Stimulated activated CD8-positive, alpha-beta memory T cell treated with anti-CD3 and anti-CD28 coated beads, Interleukin-4, amount 100 ng/mL, for 1 hour (primary cell): ENCODE data around the gene ARPC2.

Experiments
- DNase-seq, 2 donors: peaks; one replicate each; pipeline ENCODE4 v3.0.0-alpha.2; 2020; ENCODE audit warnings: low read depth in 2 of 2, low spot score in 1 of 2

Gene ARPC2

DNA sequence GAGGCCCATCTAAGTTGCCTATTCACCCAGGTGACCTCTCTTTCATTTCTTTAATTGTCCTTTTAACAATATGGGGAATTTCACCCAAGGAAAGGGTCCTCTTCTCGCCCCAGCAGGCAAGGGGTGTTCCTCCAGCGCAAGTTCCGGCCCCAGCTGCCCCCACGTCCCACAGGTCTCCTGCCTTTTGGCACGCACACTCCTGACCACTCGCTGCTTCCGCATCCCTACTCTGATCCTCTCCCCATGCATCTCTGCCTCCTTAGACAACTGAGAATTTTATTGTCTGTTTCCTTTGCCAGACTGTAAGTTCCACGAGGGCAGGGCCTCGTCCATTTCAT is 684 bp upstream of the ARPC2 start:
- DNase-seq = no peak

DNA sequence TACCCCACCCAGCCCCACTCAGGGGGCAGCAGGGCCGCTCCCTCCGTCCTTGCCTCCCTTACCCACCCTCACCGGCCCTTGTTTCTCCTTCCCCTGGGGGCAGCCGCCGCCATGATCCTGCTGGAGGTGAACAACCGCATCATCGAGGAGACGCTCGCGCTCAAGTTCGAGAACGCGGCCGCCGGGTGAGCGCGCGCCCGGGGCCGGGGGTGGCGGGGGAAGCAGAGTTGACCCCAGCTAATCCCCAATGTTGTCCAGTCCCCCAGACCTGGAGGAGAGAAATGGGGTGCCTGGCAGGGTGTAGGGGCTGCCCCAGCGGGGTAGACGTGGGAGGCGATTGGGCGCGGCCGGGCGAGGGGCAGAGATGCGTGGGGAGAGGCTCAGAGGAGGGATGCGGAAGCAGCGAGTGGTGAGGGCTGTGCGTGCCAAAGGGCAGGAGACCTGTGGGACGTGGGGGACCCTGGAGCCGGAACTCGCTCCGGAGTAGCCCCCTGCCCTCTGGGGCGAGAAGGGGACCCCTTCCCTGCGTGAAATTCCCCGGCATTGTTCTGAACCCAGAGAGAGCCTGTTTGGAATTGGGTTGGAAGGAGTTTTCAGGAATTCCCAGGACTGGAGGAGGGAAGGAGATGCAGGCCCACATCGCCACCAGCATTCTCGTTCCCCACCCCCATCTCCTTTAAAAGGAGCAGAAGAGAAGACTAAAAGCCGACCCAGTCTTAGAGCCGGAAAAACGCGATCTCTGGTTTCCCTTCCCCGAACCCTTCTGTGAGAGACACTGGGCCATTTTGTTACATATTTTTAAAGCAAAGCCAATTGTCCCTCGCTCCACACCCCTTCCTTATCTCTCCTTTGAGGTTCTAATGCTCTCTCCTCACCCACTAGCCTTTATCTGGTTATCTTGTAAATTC is 625 bp downstream of the ARPC2 start:
- peak in 1 of 2 donors; percentile 46 for DNase-seq

DNA sequence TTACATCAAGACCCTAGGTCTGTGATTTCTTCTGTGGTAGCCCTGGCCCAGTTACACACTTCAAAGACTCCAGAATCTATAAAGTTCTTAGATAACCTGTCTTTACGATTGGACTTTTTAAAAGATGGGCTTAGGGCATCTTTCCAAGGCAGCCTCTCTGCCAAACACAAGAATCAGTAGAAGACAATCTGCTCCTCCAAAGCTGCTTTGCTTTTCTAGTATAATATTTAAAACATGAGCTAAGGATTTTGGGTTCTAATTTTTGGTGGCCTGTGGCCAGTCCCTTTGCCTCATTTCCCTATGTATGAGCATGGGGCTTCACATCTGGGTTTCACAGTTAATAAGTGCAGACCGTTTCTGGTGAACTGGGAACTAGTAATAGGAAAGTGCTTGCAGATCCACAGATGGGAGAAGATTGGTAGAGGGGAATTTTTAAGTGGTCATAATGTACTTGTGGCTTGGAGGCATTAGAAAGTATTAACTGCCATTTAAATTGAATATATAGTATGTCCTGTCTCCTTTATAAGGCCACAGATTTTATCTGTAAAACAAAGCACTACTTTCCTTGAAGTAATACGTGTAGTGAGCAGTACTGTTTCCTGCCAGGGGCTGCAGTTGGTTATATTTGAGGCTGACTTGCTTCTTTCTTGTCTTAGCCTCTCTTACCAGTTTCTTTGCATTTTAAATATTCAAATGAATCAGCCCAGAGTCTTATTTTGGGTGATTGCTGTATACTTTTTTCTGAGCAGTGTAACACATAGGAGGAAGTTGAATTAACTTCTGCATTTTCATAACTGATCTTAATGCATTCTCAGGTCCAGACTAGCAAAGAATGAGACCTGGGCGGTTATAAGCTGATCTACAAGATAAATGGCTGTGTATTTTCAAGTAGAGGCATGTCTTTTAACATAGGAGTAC is 1.5 kb downstream of the ARPC2 start:
- DNase-seq = no peak

DNA sequence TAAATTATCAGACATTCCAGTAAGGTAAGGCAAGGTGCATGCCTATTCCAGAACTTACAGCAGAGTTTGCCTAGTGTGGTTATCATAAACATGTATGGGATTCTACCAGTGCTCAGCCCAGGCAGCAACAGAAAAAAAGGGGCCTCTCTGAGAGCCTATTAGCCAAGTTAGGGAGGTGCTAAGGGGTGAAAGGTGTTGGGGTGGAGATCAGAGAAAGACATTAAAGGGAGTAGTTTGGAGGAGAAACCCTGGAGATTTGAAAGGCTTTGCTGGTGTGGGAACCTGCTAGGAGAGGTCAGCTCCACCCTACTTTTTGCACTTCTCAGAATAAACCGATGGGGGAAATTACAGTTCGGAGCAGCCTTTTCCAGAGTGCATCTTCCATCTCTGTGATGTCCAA is 2.9 kb downstream of the ARPC2 start:
- no peak for DNase-seq

DNA sequence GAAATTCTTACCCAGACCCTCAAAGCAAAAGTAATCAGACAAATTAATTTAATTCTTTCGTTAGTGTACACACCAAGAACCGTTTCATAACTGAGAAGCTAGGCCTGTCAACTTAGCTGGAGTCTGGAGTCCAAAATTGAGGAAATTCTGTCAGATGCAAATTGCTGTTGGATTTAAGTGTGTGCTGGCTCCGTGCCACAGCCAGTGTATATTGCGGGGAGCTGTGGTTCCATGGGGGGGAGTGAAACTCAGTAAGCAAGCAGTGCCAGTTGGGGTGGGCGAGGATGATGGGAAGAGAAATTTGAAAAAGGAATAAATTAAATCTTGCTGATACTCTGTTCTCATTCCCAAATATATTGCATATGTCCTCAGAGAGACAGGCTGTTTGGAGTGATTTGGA is 4.0 kb downstream of the ARPC2 start:
- no peak for DNase-seq

DNA sequence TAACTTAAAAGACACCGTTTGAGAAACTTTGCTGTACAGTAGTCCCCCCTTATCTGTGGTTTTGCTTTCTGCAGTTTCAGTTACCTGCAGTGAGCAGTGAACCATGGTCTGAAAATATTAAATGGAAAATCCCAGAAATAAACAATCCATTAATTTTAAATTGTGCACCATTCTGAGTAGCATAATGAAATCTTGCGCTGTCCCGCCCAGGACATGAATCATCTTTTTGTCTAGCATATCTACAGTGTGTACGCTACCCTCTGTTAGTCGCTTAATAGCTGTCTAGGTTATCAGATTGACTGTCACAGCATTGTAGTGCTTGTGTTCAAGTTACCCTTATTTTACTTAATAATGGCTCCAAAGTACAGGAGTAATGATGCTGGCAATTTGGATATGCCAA is 6.1 kb downstream of the ARPC2 start:
- no peak for DNase-seq

DNA sequence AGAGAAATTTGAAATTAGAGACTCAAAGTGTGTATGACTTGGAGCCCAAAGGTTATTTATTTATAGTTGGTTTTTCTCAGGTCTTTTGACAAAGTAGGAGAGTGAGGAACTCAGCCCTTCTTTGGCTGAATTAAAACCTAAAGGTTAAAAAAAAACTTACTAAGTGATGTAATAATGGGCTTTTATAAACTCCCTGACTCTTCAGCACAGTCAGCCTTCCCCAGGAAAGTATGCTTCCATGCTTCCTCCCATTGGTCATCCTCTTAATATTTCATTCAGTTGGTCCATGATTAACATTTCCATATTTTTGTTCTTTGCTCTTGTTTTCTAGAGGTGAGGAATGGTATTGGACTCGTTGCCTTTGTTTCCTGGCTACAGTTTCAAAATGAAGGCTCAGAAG is 7.2 kb downstream of the ARPC2 start:
- DNase-seq = no peak

DNA sequence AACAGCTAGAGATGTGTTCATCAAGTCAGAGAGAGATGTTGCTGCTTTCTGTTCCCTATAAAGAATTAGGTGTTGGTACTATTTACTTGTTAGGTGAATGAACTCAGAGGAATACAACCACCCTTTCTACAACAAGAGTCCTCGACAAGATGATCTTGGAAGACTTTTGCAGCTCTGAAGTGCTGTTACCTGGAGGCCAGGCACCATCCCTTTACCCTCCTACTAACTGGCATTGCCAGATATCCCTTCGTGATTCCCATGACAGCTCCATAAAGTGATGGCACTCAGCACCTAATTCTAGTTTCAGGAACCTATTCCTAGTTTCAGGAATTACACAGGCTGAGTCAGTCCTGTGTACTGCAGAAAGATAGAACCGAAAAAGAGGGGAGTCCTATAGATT is 9.9 kb downstream of the ARPC2 start:
- DNase-seq = no peak

DNA sequence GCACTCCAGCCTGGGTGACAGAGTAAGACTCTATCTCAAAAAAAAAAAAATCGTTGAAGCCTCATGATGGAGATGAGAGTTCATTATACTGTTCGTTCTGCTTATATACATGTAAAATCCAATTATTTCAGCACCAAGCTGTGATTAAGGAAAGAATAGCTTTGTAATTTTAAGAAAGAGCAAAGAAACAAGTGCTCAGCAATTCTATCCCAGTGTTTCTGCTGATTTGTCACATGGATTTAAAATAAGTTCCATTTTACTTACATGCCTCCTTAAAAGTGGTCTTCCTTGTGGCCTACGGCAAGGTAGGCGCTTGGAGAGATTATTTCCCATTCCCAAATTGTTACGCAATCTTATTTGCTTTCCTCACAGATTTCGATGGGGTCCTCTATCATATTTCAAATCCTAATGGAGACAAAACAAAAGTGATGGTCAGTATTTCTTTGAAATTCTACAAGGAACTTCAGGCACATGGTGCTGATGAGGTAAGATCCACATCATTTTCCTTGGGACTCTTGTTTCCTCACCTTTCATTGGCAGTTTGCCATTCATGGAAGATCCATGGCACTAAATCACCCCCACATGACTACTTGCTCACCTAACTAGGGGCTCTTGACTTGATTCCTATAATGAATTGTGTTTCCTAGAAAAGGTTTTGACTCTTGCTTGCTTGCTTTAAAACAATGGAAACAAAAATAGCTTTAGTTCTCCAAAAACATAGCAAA is 11.5 kb downstream of the ARPC2 start:
- DNase-seq = no peak

DNA sequence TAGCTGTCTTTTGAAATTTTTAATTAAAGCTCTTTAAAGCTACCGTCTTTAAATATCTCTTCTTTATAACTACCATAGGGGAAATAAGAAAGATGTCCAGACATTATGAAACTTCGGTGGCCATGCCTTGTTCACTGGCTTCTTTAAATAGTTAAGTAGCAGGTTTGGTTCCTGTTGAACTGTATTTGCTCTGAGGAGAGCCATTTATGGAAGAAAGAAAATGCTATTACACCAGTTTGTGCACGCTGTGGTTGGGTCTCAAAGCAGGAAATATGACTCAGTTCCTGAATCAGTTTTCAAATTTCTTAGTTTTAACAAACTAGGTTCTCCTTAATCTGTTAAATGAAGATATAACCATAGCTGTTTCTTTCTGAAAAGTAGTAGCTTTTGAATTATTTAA is 12.2 kb downstream of the ARPC2 start:
- peak in 1 of 2 donors; percentile 29 for DNase-seq

DNA sequence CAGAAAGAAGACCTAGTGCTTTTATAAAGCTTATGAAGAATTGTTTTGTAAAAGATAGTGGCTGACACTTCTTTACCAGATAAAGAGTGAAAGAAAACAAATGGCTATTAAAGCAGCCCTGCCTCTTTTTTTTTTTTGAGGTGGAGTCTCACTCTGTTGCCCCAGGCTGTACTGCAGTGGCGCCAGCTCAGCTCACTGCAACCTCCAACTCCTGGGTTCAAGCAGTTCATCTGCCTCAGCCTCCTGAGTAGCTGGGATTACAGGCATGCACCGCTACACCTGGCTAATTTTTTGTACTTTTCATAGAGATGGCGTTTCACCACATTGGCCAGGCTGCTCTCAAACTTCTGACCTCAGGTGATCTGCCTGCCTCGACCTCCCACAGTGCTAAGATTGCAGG is 12.9 kb downstream of the ARPC2 start:
- no peak for DNase-seq

DNA sequence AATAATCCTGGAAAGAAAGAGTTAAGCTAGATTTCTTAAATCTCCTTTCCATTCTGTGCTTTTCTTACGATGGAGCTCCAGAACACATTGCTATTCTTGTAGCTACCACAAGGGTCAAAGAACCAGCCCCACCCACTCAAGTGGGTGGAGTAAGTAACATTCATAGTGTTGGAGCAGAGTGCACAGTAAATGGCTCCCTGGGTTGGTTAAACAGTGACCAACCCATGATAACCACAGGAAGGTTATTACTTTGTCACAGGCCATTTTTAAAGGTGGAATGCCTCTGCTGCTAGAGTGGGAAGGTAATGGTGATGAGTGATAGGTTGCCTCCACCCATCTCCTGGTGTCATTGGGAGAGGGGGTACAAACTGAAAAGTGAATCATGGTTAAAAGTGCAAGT is 13.9 kb downstream of the ARPC2 start:
- DNase-seq = no peak

DNA sequence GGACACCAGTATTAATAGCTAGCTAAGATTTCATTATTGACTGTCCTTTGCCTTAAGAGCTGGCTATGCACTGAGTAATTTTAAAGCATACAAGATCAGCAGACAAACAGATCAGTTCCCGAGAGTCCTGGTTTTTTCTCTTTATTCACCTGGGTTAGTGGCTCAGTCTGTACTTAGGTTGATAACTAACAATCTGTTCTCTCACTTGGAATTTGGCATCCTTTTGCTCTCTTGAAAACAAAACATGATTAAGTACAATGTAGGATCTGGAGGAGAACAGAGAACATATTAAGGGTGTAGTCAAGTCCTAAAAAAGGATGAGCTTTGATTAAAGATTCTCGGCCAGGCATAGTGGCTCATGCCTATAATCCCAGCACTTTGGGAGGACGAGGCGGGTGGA is 16.6 kb downstream of the ARPC2 start:
- no peak for DNase-seq

DNA sequence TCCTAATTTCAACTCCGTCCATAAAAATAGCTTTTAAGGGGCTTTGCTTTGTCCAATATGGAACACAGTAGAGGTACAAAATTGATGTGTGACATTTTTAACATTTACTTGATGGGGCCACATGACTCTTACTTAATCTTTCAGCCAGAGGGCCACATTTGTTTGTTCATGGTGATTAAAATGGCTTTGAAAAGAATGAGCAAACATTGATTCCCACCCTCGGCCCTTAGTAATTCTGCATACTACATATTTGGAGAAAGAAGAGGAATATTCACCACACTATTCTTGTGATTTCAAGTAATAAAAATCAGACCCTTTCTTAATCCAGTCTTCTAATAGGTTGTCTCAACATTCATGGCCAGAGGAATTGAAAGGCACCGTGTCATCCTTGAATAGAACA is 17.5 kb downstream of the ARPC2 start:
- no peak for DNase-seq

DNA sequence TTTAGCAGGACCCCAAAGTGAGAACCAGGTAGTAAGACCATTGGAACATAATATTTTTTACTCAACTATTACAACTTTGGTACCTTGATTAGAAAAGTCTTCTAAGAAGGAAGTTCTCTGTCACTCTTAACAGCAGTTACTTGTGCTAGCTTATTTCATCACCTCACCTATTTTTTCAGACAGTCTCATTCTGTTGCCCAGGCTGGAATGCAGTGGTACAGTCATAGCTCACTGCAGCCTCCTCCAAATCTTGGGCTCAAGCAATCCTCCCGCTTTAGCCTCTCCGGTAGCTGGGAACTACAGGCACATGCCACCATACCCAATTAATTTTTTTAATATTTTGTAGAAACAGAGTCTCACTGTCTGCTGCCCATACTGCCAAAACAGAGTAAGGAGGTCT is 18.0 kb downstream of the ARPC2 start:
- DNase-seq = no peak

DNA sequence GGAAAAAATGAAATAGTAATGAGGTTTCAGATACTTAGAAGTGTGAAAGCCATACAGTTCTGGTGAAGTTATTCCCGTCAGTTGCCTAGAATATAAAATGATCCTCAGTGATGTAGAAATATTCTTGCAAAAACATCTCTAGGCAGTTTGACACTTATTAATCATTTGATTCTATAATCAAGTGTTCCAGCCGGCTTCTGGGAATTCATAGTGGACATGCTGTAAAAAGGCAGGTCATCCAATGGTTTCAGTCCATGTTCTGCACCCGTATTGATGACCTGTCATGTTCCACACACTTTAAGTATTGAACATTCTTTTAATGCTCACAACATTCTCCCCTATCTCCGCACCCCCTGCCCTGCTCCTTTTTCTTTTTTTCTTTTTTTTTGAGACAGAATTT is 19.8 kb downstream of the ARPC2 start:
- no peak for DNase-seq

DNA sequence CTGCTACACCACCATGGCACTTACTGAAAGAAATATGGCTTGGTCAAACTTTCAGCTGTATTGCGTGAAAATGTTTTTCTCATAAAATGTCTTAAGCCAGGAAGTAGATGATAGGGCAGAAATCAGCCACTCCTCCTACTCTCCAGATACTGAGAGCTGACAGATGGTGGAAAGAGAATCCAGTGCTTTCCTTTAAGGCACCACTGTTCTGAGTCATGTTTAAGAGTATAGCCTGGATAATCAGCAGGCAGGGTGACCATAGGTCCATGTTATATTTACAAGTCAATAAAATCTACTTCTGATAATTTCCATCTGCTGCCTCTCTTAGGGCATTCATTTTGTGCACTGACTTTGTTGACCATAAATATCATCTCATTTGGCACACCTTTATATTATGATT is 21.9 kb downstream of the ARPC2 start:
- DNase-seq = no peak

DNA sequence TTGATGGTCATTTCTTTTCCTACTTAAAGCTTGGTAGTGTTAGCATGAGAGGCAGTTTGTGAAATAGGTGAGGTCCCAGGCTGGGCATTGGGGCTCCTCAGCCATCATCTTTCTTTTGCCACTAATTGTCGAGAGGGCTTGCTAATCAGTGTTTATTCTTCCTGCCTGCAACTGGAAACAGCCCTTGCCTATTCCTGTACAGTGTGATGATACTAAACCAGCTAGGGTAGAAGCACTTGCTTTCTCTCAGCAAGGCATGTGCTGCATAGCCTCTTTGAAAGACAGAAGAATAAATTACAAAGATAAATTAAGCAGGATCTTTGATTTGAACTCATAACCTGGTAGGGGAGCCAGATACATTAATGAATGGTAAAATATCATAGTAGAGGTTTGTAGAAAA is 27.2 kb downstream of the ARPC2 start:
- no peak for DNase-seq

DNA sequence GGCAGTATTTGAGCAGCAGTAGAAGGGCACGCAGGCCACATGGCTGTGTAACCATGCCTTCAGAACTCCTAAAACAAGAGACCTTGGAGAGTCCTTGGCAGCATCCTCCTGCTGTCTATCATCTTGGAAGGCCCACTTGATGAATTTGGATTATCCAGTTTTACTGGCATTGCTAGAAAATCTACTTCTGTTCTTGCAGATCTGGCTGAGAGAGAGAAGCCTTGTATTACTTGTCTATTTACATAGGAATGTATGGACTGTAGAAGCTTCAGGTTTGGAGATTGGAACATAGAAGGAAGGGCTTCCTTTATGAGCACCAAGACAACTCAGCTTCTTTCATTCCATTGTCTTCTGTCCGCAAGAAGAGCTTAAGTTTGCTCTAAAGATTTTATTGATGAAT is 27.7 kb downstream of the ARPC2 start:
- no peak for DNase-seq

DNA sequence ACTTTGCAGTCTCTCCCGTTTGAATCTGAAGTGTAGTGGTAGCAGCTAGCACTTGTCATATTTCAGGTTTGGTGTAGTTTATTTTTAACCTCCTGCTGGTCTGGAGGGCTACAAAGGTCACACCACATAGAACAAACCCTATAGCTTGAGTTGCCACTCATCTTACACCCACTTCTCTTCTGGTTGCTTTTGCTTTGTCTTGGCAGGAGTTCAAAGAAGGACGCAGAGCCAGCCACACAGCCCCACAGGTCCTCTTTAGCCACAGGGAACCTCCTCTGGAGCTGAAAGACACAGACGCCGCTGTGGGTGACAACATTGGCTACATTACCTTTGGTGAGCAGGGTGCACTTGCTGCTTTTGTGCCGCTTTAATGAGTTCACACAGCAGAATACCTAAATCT is 28.2 kb downstream of the ARPC2 start:
- DNase-seq = no peak

DNA sequence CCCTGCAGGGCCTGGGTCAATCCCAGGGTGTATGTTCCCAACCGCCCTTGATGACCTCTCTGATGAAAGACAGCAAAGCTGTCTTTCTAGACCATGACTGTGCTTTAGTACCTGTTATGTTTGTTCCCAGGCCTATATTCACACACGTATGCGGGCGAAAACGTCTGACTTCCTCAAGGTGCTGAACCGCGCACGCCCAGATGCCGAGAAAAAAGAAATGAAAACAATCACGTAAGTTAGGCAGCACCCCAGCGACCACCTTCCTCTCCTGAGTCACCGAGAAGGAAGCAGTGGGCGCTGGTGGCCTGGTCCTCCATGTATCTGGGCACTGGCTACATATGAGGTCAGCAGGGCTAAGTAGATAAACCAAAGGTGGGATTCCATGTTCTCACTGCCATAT is 32.7 kb downstream of the ARPC2 start:
- no peak for DNase-seq
